ENCODE data around the gene TBX1. TPM values are rescaled to one million over a fixed set of nuclear protein-coding genes. Genes with fewer than 3 reads are reported as not detected.

The TBX1 gene
- total RNA-seq, 1 experiment from 2014 or later: 3.9 TPM

GRCh38 chr22:19734163-19734562, 26.4 kb upstream of the TBX1 start:
- no peak overlapping the region for H3K27ac ChIP-seq (ENCODE audit: low read depth, low read length)
- no peak overlapping the region for H3K4me2 ChIP-seq (ENCODE audit: low read length)
- RAD21 ChIA-PET (ENCODE audit: low non-redundant PET in 1 of 2, low total read pairs in 2 of 2, uncharacterized antibody in 2 of 2, unreplicated experiment in 2 of 2): no interaction called here
- POLR2A ChIA-PET: no interaction called here
- H3K36me3 ChIP-seq (ENCODE audit: control insufficient read depth in 1 of 2, insufficient read depth in 2 of 2, low read length in 2 of 2): no peaks in the 10 kb centered on the region
- DNase-seq (ENCODE audit: low read depth, low spot score) (no peak), ATAC-seq (no peak)
- no peaks in the 10 kb centered on the region for H3K9me2 ChIP-seq (ENCODE audit: insufficient read depth)
- CTCF ChIA-PET: interaction anchor here (0.6 kb wide), 1 partner anchor 22 kb away, joined by 6 read pairs; no protein-coding TSS in a partner anchor
- BruUV-seq (replicated peaks): no TSS peak
- intact Hi-C loops (cut with micrococcal nuclease): no loop called here
- H3K4me3 ChIP-seq (replicated peaks in 1 of 2; ENCODE audit: low read depth in 1 of 2, low read length in 2 of 2): no peak overlapping the region
- no peaks in the 10 kb centered on the region for H3K79me2 ChIP-seq (ENCODE audit: insufficient read depth, low read length)
- no peaks in the 10 kb centered on the region for H3K27me3 ChIP-seq (ENCODE audit: insufficient read depth, low read length)
- peaks cover 0 to 12% of the 10 kb centered on the region in 2 experiments; a peak in 2 of 4 replicates for H3K4me1 ChIP-seq (ENCODE audit: control insufficient read depth in 1 of 2, insufficient read depth in 2 of 2, low read length in 2 of 2)
- no peak overlapping the region for H2AFZ ChIP-seq (ENCODE audit: low read depth, low read length, poor library complexity, severe bottlenecking)
- H4K20me1 ChIP-seq (ENCODE audit: insufficient read depth): no peaks in the 10 kb centered on the region
- TF ChIP-seq SIN3A (IDR thresholded peaks at IDR 0.05; ENCODE audit: low read depth): no peak
- no peaks in the 10 kb centered on the region for H3K9me3 ChIP-seq (ENCODE audit: control insufficient read depth in 1 of 2, insufficient read depth in 1 of 2, low read depth in 1 of 2, low read length in 2 of 2)
- H3K9ac ChIP-seq (ENCODE audit: low read length): no peak overlapping the region

GRCh38 chr22:19734837-19735382, 25.7 kb upstream of the TBX1 start:
- no peaks in the 10 kb centered on the region for H4K20me1 ChIP-seq (ENCODE audit: insufficient read depth)
- no peaks in the 10 kb centered on the region for H3K9me2 ChIP-seq (ENCODE audit: insufficient read depth)
- no peak for ATAC-seq
- no peaks in the 10 kb centered on the region for H3K36me3 ChIP-seq (ENCODE audit: control insufficient read depth in 1 of 2, insufficient read depth in 2 of 2, low read length in 2 of 2)
- H3K79me2 ChIP-seq (ENCODE audit: insufficient read depth, low read length): no peaks in the 10 kb centered on the region
- no peaks in the 10 kb centered on the region for H3K27me3 ChIP-seq (ENCODE audit: insufficient read depth, low read length)
- POLR2A ChIA-PET: no interaction called here
- CTCF ChIA-PET: no interaction called here
- H3K4me1 ChIP-seq (ENCODE audit: control insufficient read depth in 1 of 2, insufficient read depth in 2 of 2, low read length in 2 of 2): peaks cover 0 to 12% of the 10 kb centered on the region in 2 experiments; a peak in 2 of 4 replicates
- H3K9ac ChIP-seq (ENCODE audit: low read length): no peak overlapping the region
- H3K4me3 ChIP-seq (replicated peaks in 1 of 2; ENCODE audit: low read depth in 1 of 2, low read length in 2 of 2): no peak overlapping the region
- BruUV-seq (replicated peaks): no TSS peak
- TF ChIP-seq EGR1 (IDR thresholded peaks at IDR 0.05; ENCODE audit: low read depth) (no peak), SIN3A (IDR thresholded peaks at IDR 0.05; ENCODE audit: low read depth) (no peak), POLR2A (IDR thresholded peaks at IDR 0.05; ENCODE audit: borderline replicate concordance, extremely low read depth, insufficient read depth, insufficient read length) (no peak), SRF (IDR thresholded peaks at IDR 0.05; ENCODE audit: low read depth) (no peak), MAX (IDR thresholded peaks at IDR 0.05) (no peak), CEBPB (IDR thresholded peaks at IDR 0.05; ENCODE audit: low read depth) (no peak)
- RAD21 ChIA-PET (ENCODE audit: low non-redundant PET in 1 of 2, low total read pairs in 2 of 2, uncharacterized antibody in 2 of 2, unreplicated experiment in 2 of 2): no interaction called here
- H3K9me3 ChIP-seq (ENCODE audit: control insufficient read depth in 1 of 2, insufficient read depth in 1 of 2, low read depth in 1 of 2, low read length in 2 of 2): no peaks in the 10 kb centered on the region
- no peak overlapping the region for H3K4me2 ChIP-seq (ENCODE audit: low read length)
- intact Hi-C loops (cut with micrococcal nuclease): no loop called here
- DNase-seq (ENCODE audit: low read depth, low spot score): no peak
- H3K27ac ChIP-seq (ENCODE audit: low read depth, low read length): no peak overlapping the region
- no peak overlapping the region for H2AFZ ChIP-seq (ENCODE audit: low read depth, low read length, poor library complexity, severe bottlenecking)

All from HCT116 (cell line).